Choroid plexus epithelial cell (primary cell): ENCODE data around the gene GPR26.

Experiments
- DNase-seq: peaks from one replicate; pipeline ENCODE4 v3.0.0-alpha.2; 2010; ENCODE audit warnings: low read depth
- H3K4me3 ChIP-seq: 2 replicates; pipeline ENCODE4 v1.5.1; 2011; ENCODE audit warnings: low read depth, mild to moderate bottlenecking, control low read depth, low read length, moderate library complexity
- TF ChIP-seq, protein P1 (sequence below): conservative IDR thresholded peaks from 2 replicates; pipeline ENCODE4 v1.5.1; 2011; ENCODE audit warnings: low read depth, mild to moderate bottlenecking, control low read depth, inconsistent platforms, low read length, moderate library complexity

Gene GPR26

DNA sequence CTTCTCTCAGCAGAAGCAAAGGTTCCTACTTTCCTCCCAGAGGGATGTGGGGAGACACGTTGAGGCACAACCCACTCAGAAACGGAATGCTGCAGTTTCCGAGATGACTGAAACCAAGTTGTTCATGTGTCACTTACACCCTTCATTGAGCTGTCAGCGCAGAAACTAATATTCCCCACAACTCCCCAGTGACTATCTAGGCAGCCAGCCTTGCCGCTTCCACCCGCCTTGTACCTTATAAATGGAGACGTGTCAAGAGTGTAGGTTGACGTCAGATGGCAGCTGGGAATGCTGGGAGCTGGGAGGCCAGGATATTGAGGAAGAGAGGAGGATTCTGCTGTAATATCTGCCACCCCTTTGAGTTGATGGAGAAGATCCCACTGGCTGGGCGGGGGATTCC is 15.1 kb downstream of the GPR26 start:
- no peak for DNase-seq
- TF ChIP-seq, protein P1, sequence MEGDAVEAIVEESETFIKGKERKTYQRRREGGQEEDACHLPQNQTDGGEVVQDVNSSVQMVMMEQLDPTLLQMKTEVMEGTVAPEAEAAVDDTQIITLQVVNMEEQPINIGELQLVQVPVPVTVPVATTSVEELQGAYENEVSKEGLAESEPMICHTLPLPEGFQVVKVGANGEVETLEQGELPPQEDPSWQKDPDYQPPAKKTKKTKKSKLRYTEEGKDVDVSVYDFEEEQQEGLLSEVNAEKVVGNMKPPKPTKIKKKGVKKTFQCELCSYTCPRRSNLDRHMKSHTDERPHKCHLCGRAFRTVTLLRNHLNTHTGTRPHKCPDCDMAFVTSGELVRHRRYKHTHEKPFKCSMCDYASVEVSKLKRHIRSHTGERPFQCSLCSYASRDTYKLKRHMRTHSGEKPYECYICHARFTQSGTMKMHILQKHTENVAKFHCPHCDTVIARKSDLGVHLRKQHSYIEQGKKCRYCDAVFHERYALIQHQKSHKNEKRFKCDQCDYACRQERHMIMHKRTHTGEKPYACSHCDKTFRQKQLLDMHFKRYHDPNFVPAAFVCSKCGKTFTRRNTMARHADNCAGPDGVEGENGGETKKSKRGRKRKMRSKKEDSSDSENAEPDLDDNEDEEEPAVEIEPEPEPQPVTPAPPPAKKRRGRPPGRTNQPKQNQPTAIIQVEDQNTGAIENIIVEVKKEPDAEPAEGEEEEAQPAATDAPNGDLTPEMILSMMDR: no peak
- H3K4me3 ChIP-seq: no peak overlapping the region

DNA sequence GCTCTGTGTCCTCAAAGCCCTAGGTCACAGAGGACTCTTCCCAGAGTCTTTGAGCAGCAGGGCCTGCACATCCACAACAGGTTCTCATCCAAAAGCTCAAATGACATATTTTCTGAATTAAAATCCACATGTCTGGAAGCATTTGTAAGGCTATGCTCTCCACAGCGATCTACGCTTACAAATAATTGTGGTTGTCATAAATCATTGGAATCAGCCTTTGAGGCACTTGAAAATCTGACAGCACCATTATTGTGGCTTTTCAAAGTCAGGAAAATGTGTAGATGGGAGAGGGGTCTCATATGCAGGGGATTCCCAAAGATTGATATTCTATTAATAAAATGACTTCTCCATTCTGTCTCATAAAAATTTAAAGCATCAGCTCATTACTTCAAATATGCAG is 16.3 kb downstream of the GPR26 start:
- DNase-seq: no peak
- no peak overlapping the region for H3K4me3 ChIP-seq
- TF ChIP-seq, protein P1: no peak

DNA sequence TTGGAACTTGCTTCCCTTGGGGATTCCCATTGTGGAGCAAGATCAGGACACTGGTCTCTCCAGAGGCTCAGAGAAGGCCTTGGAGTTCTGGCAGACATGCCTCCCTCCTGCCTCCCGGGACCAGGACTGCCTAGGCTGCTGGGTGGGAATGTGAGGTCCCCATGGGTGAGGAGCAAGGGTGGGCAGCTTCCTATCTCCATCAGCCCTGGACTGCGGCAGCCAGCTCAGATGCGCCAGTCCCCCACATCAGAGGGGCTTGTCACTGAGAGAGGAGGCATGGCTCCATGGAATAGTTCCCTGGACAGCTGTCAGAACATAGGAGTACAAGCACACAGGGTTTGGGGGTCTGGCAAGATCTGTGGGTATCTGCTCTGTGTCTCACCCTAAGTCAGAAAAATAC is 17.3 kb downstream of the GPR26 start:
- TF ChIP-seq, protein P1: no peak
- no peak overlapping the region for H3K4me3 ChIP-seq
- no peak for DNase-seq

DNA sequence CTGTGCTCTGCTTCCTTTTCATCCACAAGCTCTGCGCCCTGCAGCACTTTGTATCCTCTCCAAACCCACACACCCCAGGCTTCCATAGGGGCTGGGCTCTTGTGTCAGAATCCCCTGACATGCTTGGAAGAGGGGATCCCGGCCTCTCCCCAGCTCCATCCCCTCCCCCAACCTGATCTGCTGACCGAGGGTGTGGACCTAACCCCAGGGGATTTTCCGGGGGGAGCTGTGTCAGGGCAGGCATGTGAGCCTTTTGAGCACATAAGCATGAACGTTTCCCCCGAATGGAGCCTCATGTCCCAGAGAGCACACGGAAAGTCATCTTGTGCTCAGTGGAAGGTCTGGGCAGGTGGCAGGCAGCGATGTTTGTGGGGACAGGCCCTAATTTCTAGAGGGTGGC is 17.7 kb downstream of the GPR26 start:
- TF ChIP-seq, protein P1: no peak

DNA sequence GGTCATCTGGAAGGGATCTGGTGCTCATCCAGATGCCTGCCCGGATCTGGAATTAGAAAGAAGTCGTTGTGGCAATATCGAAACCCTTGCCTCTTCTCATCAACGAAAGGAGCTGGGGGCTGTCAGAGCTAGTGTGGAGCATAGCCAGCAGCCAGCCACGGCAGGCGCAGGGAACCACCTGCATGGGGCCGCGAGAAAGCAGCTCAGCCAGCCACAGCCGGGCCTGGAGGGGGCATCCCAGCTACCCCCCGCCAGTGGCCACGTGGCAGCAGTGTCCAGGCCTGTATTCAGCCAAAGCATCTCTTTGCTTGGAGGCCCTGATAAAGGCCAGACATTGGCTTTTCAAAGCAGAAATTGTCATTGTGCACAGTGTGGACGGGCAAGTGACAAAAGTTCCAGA is 19.1 kb downstream of the GPR26 start:
- H3K4me3 ChIP-seq: no peak overlapping the region
- DNase-seq: no peak
- TF ChIP-seq, protein P1: no peak

More for the DNA sequence above, 17.7 kb downstream of the GPR26 start:
- H3K4me3 ChIP-seq: no peak overlapping the region
- no peak for DNase-seq

DNA sequence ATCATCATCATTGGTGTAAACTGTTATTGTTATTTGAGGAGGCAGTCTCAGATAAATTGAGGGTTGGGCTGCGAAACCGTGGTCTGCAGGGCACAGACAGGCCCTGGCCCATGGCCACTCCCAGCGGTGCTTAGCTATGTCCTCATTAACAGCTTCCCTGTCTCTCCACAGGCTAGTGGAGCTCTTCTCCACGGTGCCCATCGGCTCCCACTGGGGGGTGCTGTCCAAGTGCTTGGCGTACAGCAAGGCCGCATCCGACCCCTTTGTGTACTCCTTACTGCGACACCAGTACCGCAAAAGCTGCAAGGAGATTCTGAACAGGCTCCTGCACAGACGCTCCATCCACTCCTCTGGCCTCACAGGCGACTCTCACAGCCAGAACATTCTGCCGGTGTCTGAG is 21.6 kb downstream of the GPR26 start:
- no peak overlapping the region for H3K4me3 ChIP-seq
- TF ChIP-seq, protein P1: no peak
- no peak for DNase-seq

DNA sequence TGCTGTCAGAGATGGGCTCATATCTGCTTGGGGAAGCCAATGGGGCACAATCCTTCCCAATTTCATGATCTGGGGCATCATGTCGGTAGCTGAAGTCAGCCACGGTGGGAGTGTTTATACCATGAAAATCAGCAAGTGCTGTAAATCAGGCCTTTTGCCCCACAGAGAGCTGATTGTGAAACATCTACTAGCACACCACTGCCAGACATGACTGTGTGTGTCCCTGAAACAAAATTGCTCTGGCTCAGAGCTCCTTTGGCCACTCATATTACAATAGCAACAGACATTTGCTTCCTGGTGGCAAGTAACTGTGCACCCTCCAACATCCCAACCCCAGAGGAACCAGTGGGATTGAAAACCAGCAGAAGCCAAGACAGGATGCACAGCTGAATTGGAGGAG is 23.7 kb downstream of the GPR26 start:
- no peak overlapping the region for H3K4me3 ChIP-seq
- TF ChIP-seq, protein P1: no peak
- no peak for DNase-seq
